HG03060 (cell line): Measurements from ENCODE around the gene SMIM36.
A peak's percentile ranks its signal among the peaks of the same experiment; 100 is the strongest.
"Not testable (repeated sequence)": the region's sequence is repeated elsewhere in the genome, so short reads cannot be mapped to it uniquely, and the experiment has no call there.

Source experiments
- ATAC-seq: cut with Tn5 transposase; IDR thresholded peaks from one replicate; pipeline ENCODE4 v1.9.1; 2021; ENCODE audit warnings: low read depth, moderate number of reproducible peaks; ENCODE audit not compliant: unreplicated experiment

Gene SMIM36

GRCh38 chr17:55436224-55437158, 74.8 kb downstream of the SMIM36 start:
- ATAC-seq: no peak

GRCh38 chr17:55435408-55435807, 75.8 kb downstream of the SMIM36 start:
- no peak for ATAC-seq

DNA sequence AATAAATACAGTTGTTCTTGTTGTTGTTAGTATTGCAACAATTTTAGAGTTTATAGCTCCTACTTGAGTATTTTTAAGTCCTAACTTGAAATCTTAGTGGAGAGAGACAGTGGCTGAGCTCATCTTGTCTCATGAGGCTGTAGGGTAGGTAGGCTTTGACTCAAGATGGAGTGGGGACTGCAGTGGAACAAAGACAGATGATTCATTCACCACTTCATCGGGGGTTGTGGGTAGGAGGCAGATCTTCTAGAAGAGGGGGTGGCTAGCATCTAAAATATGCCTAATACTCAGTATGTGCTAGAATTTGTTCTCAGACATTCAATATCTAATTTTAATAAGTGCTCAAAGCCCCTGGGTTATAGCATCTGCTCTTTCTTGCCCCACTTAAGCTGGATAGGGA, 76.5 kb downstream of the SMIM36 start:
- no peak for ATAC-seq

DNA sequence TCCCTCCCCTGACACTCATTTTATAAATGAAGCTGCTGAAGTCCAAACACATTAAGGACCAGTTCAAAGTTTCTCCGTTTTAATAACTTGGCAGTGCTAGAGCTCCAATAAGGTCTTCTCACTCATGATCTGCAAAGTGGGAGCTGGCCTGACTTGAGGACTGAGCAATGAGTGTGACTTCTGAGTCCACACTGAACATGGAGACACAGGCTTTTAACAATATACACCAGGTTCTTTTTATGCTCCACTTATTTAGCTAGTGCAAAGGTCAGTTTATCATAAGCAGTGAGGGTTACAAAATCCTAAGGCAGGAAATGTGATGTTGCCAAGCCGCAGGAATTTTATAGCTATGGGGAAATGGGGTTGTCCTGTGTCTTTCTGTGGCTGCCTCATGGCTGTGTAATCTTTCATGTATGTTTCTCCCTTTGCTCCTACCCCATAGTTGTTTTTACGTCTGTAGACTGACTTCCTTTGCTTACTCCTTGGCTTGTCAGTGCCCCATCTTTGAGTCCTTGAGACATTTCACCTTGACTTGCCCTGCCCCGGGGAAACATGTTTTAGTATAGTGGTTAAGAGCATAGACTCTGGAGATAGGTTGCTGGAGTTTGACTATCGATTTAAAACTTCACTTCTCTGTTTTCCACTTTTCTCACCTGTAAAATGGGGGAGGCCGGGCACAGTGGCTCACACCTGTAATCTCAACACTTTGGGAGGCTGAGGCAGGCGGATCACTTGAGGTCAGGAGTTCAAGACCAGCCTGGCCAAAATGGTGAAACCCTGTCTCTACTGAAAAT, 77.4 kb downstream of the SMIM36 start:
- no peak for ATAC-seq

DNA sequence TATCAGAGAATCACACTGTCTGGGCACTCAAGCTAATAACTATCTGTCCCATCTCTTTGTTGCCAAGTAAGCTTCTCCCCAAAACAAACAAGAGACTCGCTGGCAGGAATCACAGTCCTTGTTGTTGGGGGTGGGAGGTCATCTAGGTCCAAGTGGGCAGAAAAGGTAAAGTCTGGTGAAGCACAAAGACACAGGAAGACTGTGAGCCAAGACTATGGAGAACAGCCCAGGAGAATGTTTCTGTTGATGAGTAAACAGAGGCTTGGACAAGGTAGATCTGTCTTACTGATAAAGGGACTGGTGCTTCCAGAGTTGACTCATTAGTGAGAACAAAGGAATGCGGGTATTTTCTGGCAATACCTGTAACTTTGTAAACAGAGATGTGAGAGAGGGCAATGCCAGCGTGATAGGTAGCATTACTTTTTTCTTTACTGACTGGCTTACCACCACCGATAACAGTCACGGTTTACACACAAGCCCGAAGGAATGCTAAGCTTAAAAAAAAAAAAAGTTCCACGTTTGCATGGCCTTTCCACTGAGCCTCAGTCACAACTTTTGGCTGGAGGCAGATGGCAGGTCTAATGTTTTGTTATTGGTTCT, 78.1 kb downstream of the SMIM36 start:
- ATAC-seq: no peak

DNA sequence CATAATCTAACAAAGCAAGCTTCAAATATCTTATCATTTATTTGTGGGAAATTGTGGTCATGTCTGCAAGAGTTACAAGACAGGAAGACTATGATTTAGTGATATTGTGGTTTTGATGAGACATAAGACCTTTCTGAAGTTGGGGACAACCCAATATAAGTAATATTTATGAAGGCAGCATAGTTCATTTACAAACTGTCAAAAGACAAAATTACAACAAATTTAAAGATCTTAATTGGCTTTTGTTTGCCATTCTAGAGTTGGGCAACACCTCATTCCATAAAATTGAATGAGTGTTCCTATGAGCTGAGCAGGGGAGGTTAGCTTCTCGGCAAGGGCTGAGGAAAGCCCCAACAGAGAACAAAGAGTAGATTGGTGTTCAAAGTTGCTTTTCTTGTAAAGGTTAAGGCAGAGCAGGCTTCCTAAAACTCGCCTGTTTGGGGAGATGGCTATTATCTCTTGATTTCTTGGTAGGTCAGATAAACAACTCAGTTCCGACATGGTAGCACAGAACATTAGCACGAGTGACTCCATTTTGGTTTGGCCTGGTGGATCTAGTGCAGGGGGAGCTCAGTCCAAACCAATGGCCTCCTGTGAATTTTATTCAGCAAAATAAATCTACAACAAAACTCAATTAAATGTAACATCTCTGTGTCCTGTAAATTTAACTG, 78.8 kb downstream of the SMIM36 start:
- no peak for ATAC-seq

- not testable (repeated sequence) for ATAC-seq
These were observed 79.3 kb downstream of the SMIM36 start for GRCh38 chr17:55431914-55432313.

DNA sequence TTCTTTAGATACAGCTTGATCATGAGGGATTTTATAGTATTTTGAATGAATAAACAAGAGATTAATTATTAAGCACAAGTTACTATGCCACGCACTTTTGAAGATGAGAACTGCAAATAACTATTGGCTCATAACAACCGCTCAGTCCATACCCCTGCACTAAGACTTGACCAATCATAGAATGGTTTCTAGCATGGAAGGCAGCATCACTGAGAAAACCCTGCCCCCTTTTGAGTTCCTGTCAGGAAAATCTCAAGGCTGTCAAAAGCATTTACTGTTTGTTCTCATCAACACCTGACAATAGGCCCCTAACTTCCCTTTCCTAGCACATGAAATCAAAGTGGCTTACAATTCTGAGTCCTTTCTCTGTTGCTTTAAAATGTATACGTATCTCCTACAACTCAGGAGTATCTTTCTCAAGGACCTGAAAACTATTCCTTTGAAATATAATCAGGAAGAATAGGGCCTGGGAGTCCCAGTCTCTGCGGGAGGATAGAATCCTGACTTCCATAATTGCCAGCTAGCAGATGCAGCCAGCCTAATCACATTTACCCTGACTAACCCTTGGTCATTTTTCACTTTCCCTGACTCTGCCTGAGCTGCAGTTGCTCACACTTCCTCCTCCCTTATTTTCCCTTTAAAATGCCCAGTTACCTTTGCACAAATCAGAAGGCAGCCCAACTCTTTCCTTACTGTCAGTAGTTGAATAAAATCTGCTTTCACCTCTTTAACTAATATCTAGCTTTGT, 80.5 kb downstream of the SMIM36 start:
- no peak for ATAC-seq

DNA sequence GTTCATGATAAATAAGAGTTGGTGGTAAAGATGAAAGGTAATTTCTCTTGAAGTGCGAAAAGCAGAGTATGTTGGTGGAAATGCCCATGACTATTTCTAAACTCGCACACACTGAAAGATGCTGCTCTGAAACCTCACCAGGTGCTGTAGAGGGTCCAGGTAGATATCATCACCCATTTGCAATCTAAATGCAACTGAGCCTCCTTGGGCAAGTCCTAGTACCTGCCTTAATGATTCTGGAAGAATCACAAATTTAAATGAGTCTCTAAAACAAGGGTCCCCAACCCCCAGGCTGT, 83.7 kb downstream of the SMIM36 start:
- no peak for ATAC-seq

- peak; percentile 38 for ATAC-seq
These were observed 84.2 kb downstream of the SMIM36 start for GRCh38 chr17:55426851-55427586.

DNA sequence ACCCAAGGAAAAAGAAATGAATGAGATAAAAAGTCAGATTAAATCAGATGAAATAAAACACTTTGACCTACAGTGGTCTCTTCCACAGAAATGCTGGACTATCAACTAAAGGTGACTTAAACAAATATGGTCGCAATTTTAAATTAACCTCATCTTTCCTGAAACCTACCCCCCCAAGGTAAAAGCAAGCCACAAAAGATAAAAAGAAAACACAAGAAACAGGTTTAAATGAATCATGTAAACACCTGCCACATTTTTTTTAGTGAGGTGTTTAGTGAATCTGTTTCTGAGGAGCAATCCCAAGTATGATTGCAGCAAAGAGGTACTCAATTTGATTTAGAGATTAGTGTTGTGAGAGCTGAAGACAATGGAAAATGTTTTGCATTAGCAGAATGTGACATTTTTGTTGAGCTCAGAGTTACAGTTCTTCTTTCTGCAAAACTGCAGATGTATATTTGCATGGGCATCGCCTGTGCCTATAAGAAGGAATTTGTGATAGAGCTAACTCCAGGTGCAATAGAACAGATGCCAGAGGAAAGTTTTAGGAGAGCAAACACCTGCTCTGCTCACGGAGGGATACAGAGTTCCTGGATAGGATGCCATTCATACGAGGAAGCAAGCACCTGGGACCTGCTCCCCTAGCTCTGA, 86.2 kb downstream of the SMIM36 start:
- no peak for ATAC-seq

- ATAC-seq: no peak
These were observed 87.7 kb downstream of the SMIM36 start for GRCh38 chr17:55423535-55423934.

DNA sequence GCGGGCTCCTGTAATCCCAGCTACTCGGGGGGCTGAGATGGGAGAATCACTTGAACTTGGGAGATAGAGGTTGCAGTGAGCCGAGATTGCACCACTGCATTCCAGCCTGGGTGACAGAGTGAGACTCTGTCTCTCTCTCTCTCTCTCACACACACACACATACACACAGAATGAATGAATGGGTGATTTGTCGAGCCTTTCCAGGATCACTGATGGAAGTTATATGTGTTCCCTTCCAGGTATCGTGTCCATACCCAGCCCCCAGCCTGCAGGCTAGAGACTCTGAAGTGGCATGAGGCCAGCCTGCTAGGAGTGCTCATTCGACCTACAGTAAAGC, 88.5 kb downstream of the SMIM36 start:
- not testable (repeated sequence) for ATAC-seq

DNA sequence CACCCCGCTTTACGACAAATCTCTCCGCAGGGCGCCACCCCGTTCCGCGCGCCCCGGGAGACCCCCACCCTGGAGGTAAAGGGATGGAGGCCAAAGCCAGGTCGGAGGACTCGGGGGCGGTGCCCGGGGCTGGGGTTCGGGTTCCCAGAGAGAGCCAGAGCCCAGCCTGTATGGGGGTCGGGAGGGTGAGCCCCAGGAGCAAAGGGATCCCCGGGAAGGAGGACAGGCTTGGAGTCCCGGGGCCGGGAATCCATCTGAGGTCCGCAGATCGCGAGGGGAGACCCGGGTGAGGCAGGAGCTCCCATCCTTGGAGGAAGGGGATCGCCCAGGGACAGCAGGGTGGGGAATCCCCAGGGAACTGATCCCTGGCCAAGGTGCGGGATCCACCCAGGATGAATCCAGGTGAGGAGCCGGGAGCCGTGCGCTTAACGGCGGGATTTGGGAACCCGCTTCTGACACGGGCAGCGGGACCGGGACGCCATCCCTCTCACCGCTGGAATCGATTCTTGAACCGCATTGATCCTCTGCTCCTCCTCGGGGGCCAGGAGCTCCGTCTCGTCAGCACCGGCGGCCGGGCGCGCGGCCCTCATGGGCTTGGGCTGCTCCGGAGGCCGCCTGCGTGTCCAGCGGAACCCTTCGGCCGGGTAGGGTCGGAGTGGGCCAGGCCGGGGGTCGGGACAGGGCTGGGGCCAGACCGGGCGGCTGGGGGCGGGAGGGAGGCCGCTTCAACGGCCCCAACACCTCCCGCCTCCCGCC, 89.9 kb downstream of the SMIM36 start, which contains the start of gene MMD:
MMD (minus strand) TSS at position 657 of the 756 bp plus-strand sequence; CDS start at position 517, 140 bp downstream.
- ATAC-seq: no peak

GRCh38 chr17:55420776-55421178, 90.5 kb downstream of the SMIM36 start:
- ATAC-seq: no peak

DNA sequence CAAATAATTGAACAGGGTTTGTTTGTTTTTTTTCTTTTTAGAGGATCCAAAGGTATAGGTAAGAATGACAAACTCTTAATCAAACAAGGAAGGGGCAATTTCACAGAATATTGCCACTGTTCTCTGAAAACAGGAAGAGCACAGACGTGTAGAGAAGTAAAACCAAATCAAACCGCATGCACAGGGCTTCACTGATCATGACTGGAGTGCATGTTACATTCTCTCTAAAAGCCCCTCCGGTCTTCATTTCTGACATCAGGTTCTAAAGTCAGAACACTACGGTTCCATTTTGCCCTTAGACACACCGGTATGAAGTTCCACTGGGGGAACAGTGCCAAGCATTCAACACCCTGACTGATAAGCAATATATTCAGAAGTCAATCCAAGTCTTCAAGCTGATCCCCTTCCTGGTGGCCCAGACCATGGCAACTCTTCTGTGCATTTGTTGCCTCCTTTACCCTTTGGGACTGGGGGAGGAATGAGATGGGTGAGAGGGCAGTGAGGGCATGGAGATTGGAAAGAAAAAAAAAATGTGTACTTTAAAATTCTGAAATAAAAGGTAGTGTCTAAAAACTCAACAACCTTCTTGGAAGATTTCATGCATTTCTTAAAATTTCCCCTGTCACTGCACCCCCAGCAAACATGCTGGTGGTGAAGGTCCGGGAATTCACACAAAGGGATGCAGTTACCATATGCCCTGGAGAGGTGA, 91.0 kb downstream of the SMIM36 start:
- peak; percentile 31 for ATAC-seq

- ATAC-seq: no peak
These were observed 92.6 kb downstream of the SMIM36 start for GRCh38 chr17:55418369-55419268.
